H9 (cell line): ENCODE measurements around the gene TMOD1. TPM values are rescaled to one million over a fixed set of nuclear protein-coding genes. Genes with fewer than 3 reads are reported as not detected.

Source experiments
- DNase-seq: peaks from one replicate; pipeline ENCODE4 v3.0.0-alpha.2; 2017
- H2AFZ ChIP-seq: one replicate; pipeline ENCODE4 v1.6.1; 2013; ENCODE audit warnings: mild to moderate bottlenecking, low read length, control low read depth, moderate library complexity
- H2AK5ac ChIP-seq: 2 replicates; pipeline ENCODE4 v1.6.1; 2013; ENCODE audit warnings: low read length, control low read depth, mixed read lengths; ENCODE audit not compliant: insufficient read length
- H2BK120ac ChIP-seq: one replicate; pipeline ENCODE4 v1.6.1; 2013; ENCODE audit warnings: low read depth, mild to moderate bottlenecking, low read length, control low read depth, inconsistent platforms; ENCODE audit not compliant: poor library complexity, severe bottlenecking
- H2BK12ac ChIP-seq: 2 replicates; pipeline ENCODE4 v1.6.1; 2013; ENCODE audit warnings: low read length, control low read depth, mixed read lengths, low read depth; ENCODE audit not compliant: insufficient read length
- H2BK15ac ChIP-seq: 2 replicates; pipeline ENCODE4 v1.6.1; 2013; ENCODE audit warnings: low read depth, low read length, control low read depth
- H2BK20ac ChIP-seq: one replicate; pipeline ENCODE4 v1.6.1; 2013; ENCODE audit warnings: low read depth, mild to moderate bottlenecking, low read length, control low read depth, inconsistent platforms; ENCODE audit not compliant: poor library complexity, severe bottlenecking
- H2BK5ac ChIP-seq: 2 replicates; pipeline ENCODE4 v1.6.1; 2013; ENCODE audit warnings: low read length, control low read depth, mixed read lengths; ENCODE audit not compliant: insufficient read length
- H3K14ac ChIP-seq: 2 replicates; pipeline ENCODE4 v1.6.1; 2013; ENCODE audit warnings: low read length, control low read depth; ENCODE audit not compliant: insufficient read depth
- H3K18ac ChIP-seq: 2 replicates; pipeline ENCODE4 v1.6.1; 2013; ENCODE audit warnings: low read depth, mild to moderate bottlenecking, mixed read lengths, low read length, control low read depth; ENCODE audit not compliant: insufficient read length
- H3K23ac ChIP-seq: 2 replicates; pipeline ENCODE4 v1.6.1; 2013; ENCODE audit warnings: low read length, control low read depth, mixed read lengths, low read depth; ENCODE audit not compliant: insufficient read length
- H3K23me2 ChIP-seq: 2 replicates; pipeline ENCODE4 v1.6.1; 2013; ENCODE audit warnings: low read depth, mild to moderate bottlenecking, mixed read lengths, low read length, control low read depth; ENCODE audit not compliant: insufficient read length, poor library complexity, severe bottlenecking
- H3K27ac ChIP-seq: 2 replicates; pipeline ENCODE4 v1.5.1; 2013; ENCODE audit warnings: low read length, control low read depth, mixed read lengths, low read depth; ENCODE audit not compliant: insufficient read length
- H3K27me3 ChIP-seq: 2 replicates; pipeline ENCODE4 v1.6.1; 2013; ENCODE audit warnings: low read length, control low read depth, inconsistent platforms; ENCODE audit not compliant: insufficient read depth
- H3K4ac ChIP-seq: 2 replicates; pipeline ENCODE4 v1.6.1; 2013; ENCODE audit warnings: low read depth, mild to moderate bottlenecking, control low read depth, inconsistent platforms, low read length, moderate library complexity
- H3K4me1 ChIP-seq: 2 replicates; pipeline ENCODE4 v1.6.1; 2013; ENCODE audit warnings: low read length, control low read depth, inconsistent platforms; ENCODE audit not compliant: insufficient read depth
- H3K4me2 ChIP-seq: 2 replicates; pipeline ENCODE4 v1.6.1; 2013; ENCODE audit warnings: low read length, control low read depth, mixed read lengths; ENCODE audit not compliant: insufficient read length, insufficient read depth
- H3K56ac ChIP-seq: 2 replicates; pipeline ENCODE4 v1.6.1; 2013; ENCODE audit warnings: low read depth, mild to moderate bottlenecking, mixed read lengths, low read length, control low read depth; ENCODE audit not compliant: insufficient read length
- H3K79me1 ChIP-seq: 2 replicates; pipeline ENCODE4 v1.6.1; 2013; ENCODE audit warnings: low read depth, mild to moderate bottlenecking, moderate library complexity, low read length, control low read depth, inconsistent platforms; ENCODE audit not compliant: insufficient read depth, poor library complexity, severe bottlenecking
- H3K79me2 ChIP-seq: 2 replicates; pipeline ENCODE4 v1.6.1; 2013; ENCODE audit warnings: low read length, control low read depth, inconsistent platforms; ENCODE audit not compliant: insufficient read depth
- H3K9ac ChIP-seq: 2 replicates; pipeline ENCODE4 v1.6.1; 2013; ENCODE audit warnings: low read length, control low read depth, mixed read lengths; ENCODE audit not compliant: insufficient read length; ENCODE audit errors: extremely low read depth
- H3K9me3 ChIP-seq: one replicate; pipeline ENCODE4 v1.6.1; 2013; ENCODE audit warnings: low read depth, low read length, inconsistent platforms; ENCODE audit not compliant: control insufficient read depth
- H3T11ph ChIP-seq: one replicate; pipeline ENCODE4 v1.6.1; 2013; ENCODE audit warnings: mild to moderate bottlenecking, low read length, control low read depth, inconsistent platforms
- H4K20me1 ChIP-seq: one replicate; pipeline ENCODE4 v1.6.1; 2013; ENCODE audit not compliant: control insufficient read depth, insufficient read length, insufficient read depth
- H4K5ac ChIP-seq: 2 replicates; pipeline ENCODE4 v1.6.1; 2013; ENCODE audit warnings: low read depth, mild to moderate bottlenecking, mixed read lengths, low read length, control low read depth; ENCODE audit not compliant: insufficient read length
- H4K8ac ChIP-seq: replicated peaks from 2 replicates; pipeline ENCODE4 v1.6.1; 2013; ENCODE audit warnings: low read length, control low read depth, mixed read lengths, low read depth; ENCODE audit not compliant: insufficient read length
- H4K91ac ChIP-seq: 2 replicates; pipeline ENCODE4 v1.6.1; 2013; ENCODE audit warnings: low read depth, mild to moderate bottlenecking, moderate library complexity, mixed read lengths, low read length, control low read depth; ENCODE audit not compliant: insufficient read length
- H3K27ac Mint-ChIP-seq, 3 experiments: 2 replicates in 2 of 3; 3 replicates in 1 of 3; pipeline ENCODE4 v1.8.0; 2020 to 2021; ENCODE audit warnings: mixed read lengths in 3 of 3, mild to moderate bottlenecking in 1 of 3, moderate library complexity in 1 of 3
- H3K27me3 Mint-ChIP-seq: 2 replicates; pipeline ENCODE4 v1.8.0; 2021; ENCODE audit warnings: low read depth, mild to moderate bottlenecking, moderate library complexity, mixed read lengths
- H3K36me3 Mint-ChIP-seq, 3 experiments: 2 replicates in 2 of 3; 3 replicates in 1 of 3; pipeline ENCODE4 v1.8.0; 2020 to 2021; ENCODE audit warnings: low read depth in 3 of 3, mixed read lengths in 3 of 3; ENCODE audit not compliant: insufficient read depth in 1 of 3
- H3K4me1 Mint-ChIP-seq, 2 experiments: 2 replicates each; pipeline ENCODE4 v1.8.0; 2020; ENCODE audit warnings: mixed read lengths in 2 of 2
- H3K4me3 Mint-ChIP-seq, 2 experiments: 2 replicates in 1 of 2; 3 replicates in 1 of 2; pipeline ENCODE4 v1.8.0; 2020 to 2021; ENCODE audit warnings: mild to moderate bottlenecking in 2 of 2, mixed read lengths in 2 of 2, moderate library complexity in 1 of 2
- H3K9me3 Mint-ChIP-seq, 2 experiments: 2 replicates in 1 of 2; 3 replicates in 1 of 2; pipeline ENCODE4 v1.8.0; 2020; ENCODE audit warnings: mild to moderate bottlenecking in 2 of 2, mixed read lengths in 2 of 2, moderate library complexity in 1 of 2
- WGBS: extraction: QIAGEN DNeasy Blood & Tissue Kit; methylation state at CpG from one replicate; pipeline ENCODE4 v1.1.7; 2013; ENCODE audit warnings: missing lambda C conversion rate, low lambda C conversion rate, mixed read lengths; ENCODE audit not compliant: insufficient read length; ENCODE audit errors: extremely low coverage; 5-methylcytosine and 5-hydroxymethylcytosine counted together
- total RNA-seq: library from RNA; stranded (reverse); gene quantifications from 2 replicates; pipeline ENCODE4 v1.2.1, GENCODE V29; 2021
- TF ChIP-seq, protein P1 (sequence below): fragments of 200-600 bp; sonication (generic); conservative IDR thresholded peaks from 3 replicates; pipeline ENCODE4 v1.8.0; 2021; ENCODE audit warnings: antibody characterized with exemption, mild to moderate bottlenecking

Gene TMOD1
- total RNA-seq, 1 experiment from 2014 or later: 0.98 TPM

DNA sequence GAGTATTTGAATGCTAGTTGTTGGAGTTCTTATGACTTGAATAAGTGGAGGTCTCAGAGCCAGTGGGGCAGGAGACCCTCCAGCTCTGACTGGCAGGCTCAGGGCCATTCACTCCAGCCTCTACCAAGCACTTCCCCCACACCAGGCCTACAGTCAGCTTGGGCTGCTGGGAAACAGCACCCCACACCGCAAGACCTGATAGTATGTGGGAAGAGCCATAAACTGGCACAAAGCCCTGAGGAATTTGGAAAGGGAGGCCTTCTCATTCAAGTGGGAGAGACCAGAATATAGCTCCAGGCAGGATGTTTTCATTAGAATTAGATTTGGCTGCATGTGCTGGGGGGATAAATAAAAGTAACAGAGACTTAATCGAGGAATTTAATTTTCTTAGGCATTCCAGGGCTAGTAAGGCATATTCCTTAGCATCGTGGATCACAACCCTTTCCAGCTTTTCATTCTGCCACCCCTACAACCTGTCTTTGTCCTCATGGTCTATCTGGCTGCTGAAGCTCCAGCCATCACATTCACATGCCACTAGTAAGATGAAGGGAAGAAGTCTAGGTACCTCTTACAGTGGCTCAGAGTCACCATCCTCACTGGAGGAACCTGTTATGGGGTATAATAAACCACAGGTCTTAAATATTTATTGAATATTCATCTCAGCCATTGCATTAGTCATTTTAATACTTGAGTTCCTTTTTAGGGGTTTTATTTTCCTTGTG, 47.5 kb downstream of the TMOD1 start:
- Histone ChIP-seq H3K79me1 (no peaks in the 10 kb centered on the region), H3K4ac (no peak overlapping the region), H3K27ac (no peak overlapping the region), H2AFZ (no peak overlapping the region), H3K27me3 (no peaks in the 10 kb centered on the region), H2BK12ac (no peak overlapping the region), H3K56ac (no peak overlapping the region), H3K4me2 (no peak overlapping the region), H3K79me2 (no peaks in the 10 kb centered on the region), H2BK120ac (no peak overlapping the region), H4K91ac (no peak overlapping the region), H3K9ac (no peak overlapping the region), H3K23me2 (no peaks in the 10 kb centered on the region), H3K18ac (no peak overlapping the region), H3K23ac (no peak overlapping the region), H2BK15ac (no peak overlapping the region), H2AK5ac (no peak overlapping the region), H3K14ac (no peak overlapping the region), H4K5ac (no peak overlapping the region), H2BK20ac (no peak overlapping the region), H3T11ph (no peak overlapping the region), H3K4me1 (no peaks in the 10 kb centered on the region), H2BK5ac (no peak overlapping the region), H4K20me1 (no peaks in the 10 kb centered on the region), H4K8ac (no peak overlapping the region), H3K9me3 (no peaks in the 10 kb centered on the region)
- H3K36me3 Mint-ChIP-seq: no peaks in the 10 kb centered on the region
- no CpG with 5 or more reads among the region's 3 CpGs for WGBS
- H3K4me1 Mint-ChIP-seq: peaks cover 1 to 5% of the 10 kb centered on the region in 2 experiments
- H3K9me3 Mint-ChIP-seq: no peaks in the 10 kb centered on the region
- TF ChIP-seq, protein P1, sequence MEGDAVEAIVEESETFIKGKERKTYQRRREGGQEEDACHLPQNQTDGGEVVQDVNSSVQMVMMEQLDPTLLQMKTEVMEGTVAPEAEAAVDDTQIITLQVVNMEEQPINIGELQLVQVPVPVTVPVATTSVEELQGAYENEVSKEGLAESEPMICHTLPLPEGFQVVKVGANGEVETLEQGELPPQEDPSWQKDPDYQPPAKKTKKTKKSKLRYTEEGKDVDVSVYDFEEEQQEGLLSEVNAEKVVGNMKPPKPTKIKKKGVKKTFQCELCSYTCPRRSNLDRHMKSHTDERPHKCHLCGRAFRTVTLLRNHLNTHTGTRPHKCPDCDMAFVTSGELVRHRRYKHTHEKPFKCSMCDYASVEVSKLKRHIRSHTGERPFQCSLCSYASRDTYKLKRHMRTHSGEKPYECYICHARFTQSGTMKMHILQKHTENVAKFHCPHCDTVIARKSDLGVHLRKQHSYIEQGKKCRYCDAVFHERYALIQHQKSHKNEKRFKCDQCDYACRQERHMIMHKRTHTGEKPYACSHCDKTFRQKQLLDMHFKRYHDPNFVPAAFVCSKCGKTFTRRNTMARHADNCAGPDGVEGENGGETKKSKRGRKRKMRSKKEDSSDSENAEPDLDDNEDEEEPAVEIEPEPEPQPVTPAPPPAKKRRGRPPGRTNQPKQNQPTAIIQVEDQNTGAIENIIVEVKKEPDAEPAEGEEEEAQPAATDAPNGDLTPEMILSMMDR: no peak
- H3K27ac Mint-ChIP-seq: no peak overlapping the region
- no peak for DNase-seq
- H3K4me3 Mint-ChIP-seq: no peak overlapping the region
- no peaks in the 10 kb centered on the region; the same call in 1 of the 2 replicates for H3K27me3 Mint-ChIP-seq
